Activated B cell treated with CpG ODN at 0.5 μM for 24 hours (primary cell): ENCODE data around the gene PLA2G5. TPM values are rescaled to one million over a fixed set of nuclear protein-coding genes. Genes with fewer than 3 reads are reported as not detected.

Experiments used
- ATAC-seq: fragments of 200-7000 bp; cut with Tn5 transposase; one replicate; pipeline ENCODE4 v1.10.0; 2021; ENCODE audit warnings: low read depth, mild to moderate bottlenecking, moderate library complexity
- CTCF ChIA-PET: fragments of 350-600 bp; sonication (Branson Sonifier 250); formaldehyde crosslinking; loops from one replicate; lab custom pipeline; 2021; ENCODE audit warnings: antibody characterized with exemption; lab: Charles Lee
- POLR2A ChIA-PET: fragments of 350-600 bp; sonication (Branson Sonifier 250); formaldehyde crosslinking; loops from one replicate; lab custom pipeline; 2021; ENCODE audit warnings: antibody characterized with exemption; lab: Charles Lee
- DNase-seq: peaks from one replicate; pipeline ENCODE4 v3.0.0; 2022
- H3K27ac Mint-ChIP-seq: one replicate; pipeline ENCODE4 v1.8.0; 2020; ENCODE audit warnings: mixed read lengths
- H3K27me3 Mint-ChIP-seq: one replicate; pipeline ENCODE4 v1.8.0; 2021; ENCODE audit warnings: mixed read lengths
- H3K36me3 Mint-ChIP-seq: one replicate; pipeline ENCODE4 v1.8.0; 2021; ENCODE audit warnings: low read depth, mixed read lengths
- H3K4me1 Mint-ChIP-seq: one replicate; pipeline ENCODE4 v1.8.0; 2021; ENCODE audit warnings: mixed read lengths
- H3K4me3 Mint-ChIP-seq: one replicate; pipeline ENCODE4 v1.8.0; 2020; ENCODE audit warnings: mild to moderate bottlenecking, mixed read lengths
- H3K9me3 Mint-ChIP-seq: one replicate; pipeline ENCODE4 v1.8.0; 2020; ENCODE audit warnings: mixed read lengths
- CTCF ChIP-seq: fragments of 200-600 bp; IDR thresholded peaks from one replicate; pipeline ENCODE4 v1.8.0; 2022; ENCODE audit warnings: antibody characterized with exemption, mild to moderate bottlenecking
- intact Hi-C: fragments of 100-400 bp; cut with micrococcal nuclease; formaldehyde crosslinking; loops from one replicate; pipeline ENCODE4 v1.15.1; 2024
- total RNA-seq: library from RNA; stranded (reverse); gene quantifications from 2 replicates; pipeline ENCODE4 v1.2.3, GENCODE V29; 2022

The PLA2G5 gene
- total RNA-seq, 1 donor from 2014 or later, result not detected

- no peak for TF ChIP-seq CTCF
- intact Hi-C loops, result loop anchor here (2.0 kb wide), 1 partner anchor 17 kb away; no protein-coding TSS in a partner anchor
- POLR2A ChIA-PET, result no interaction called here
- Mint-ChIP-seq H3K27ac (no peak overlapping the region), H3K4me3 (no peak overlapping the region), H3K27me3 (peaks cover 2% of the 10 kb centered on the region), H3K36me3 (no peaks in the 10 kb centered on the region), H3K4me1 (peaks cover 44% of the 10 kb centered on the region), H3K9me3 (no peaks in the 10 kb centered on the region)
- DNase-seq (no peak), ATAC-seq (no peak)
- CTCF ChIA-PET, result no interaction called here
Measured at GRCh38 chr1:20061866-20062265, 8.1 kb upstream of the PLA2G5 start.

- no peak for TF ChIP-seq CTCF
- ATAC-seq, result no peak
- Mint-ChIP-seq H3K36me3 (no peaks in the 10 kb centered on the region), H3K27me3 (peaks cover 2% of the 10 kb centered on the region), H3K4me1 (peaks cover 32% of the 10 kb centered on the region), H3K4me3 (no peak overlapping the region), H3K9me3 (no peaks in the 10 kb centered on the region), H3K27ac (no peak overlapping the region)
- intact Hi-C loops, result no loop called here
- DNase-seq, result no peak
- ChIA-PET CTCF (no interaction called here), POLR2A (no interaction called here)
Measured at GRCh38 chr1:20063861-20064292, 6.1 kb upstream of the PLA2G5 start.

- TF ChIP-seq CTCF, result no peak
- ATAC-seq (no peak), DNase-seq (no peak)
- H3K4me3 Mint-ChIP-seq, result no peak overlapping the region
- ChIA-PET POLR2A (no interaction called here), CTCF (no interaction called here)
- peaks cover 23% of the 10 kb centered on the region for H3K4me1 Mint-ChIP-seq
- intact Hi-C loops, result no loop called here
- no peak overlapping the region for H3K27ac Mint-ChIP-seq
- H3K9me3 Mint-ChIP-seq, result no peaks in the 10 kb centered on the region
- H3K27me3 Mint-ChIP-seq, result peaks cover 2% of the 10 kb centered on the region
- no peaks in the 10 kb centered on the region for H3K36me3 Mint-ChIP-seq
Measured at GRCh38 chr1:20068722-20069121, 1.3 kb upstream of the PLA2G5 start.

GRCh38 chr1:20070357-20070756, 363 bp downstream of the PLA2G5 start:
- DNase-seq (no peak), ATAC-seq (no peak)
- Mint-ChIP-seq H3K9me3 (no peaks in the 10 kb centered on the region), H3K4me3 (no peak overlapping the region), H3K27ac (no peak overlapping the region), H3K36me3 (no peaks in the 10 kb centered on the region), H3K27me3 (peaks cover 2% of the 10 kb centered on the region), H3K4me1 (peaks cover 38% of the 10 kb centered on the region)
- intact Hi-C loops, result no loop called here
- CTCF ChIA-PET, result no interaction called here
- POLR2A ChIA-PET, result no interaction called here
- no peak for TF ChIP-seq CTCF

GRCh38 chr1:20071416-20071815, 1.4 kb downstream of the PLA2G5 start:
- no peaks in the 10 kb centered on the region for H3K9me3 Mint-ChIP-seq
- POLR2A ChIA-PET, result no interaction called here

More at GRCh38 chr1:20071416-20071815, 1.4 kb downstream of the PLA2G5 start:
- DNase-seq (no peak), ATAC-seq (no peak)
- H3K4me1 Mint-ChIP-seq, result peaks cover 45% of the 10 kb centered on the region
- CTCF ChIA-PET, result no interaction called here
- TF ChIP-seq CTCF, result no peak
- H3K27me3 Mint-ChIP-seq, result no peaks in the 10 kb centered on the region
- no peaks in the 10 kb centered on the region for H3K36me3 Mint-ChIP-seq
- H3K4me3 Mint-ChIP-seq, result no peak overlapping the region
- intact Hi-C loops, result no loop called here
- no peak overlapping the region for H3K27ac Mint-ChIP-seq
